ENCODE results near the gene EIF4E2. TPM values are rescaled to one million over a fixed set of nuclear protein-coding genes. Genes with fewer than 3 reads are reported as not detected.
"Not testable (repeated sequence)": the region's sequence is repeated elsewhere in the genome, so short reads cannot be mapped to it uniquely, and the experiment has no call there.

EIF4E2 gene
- total and polyA plus RNA-seq, 9 donors: 18.6 to 111 (median 42.8) TPM

- TF ChIP-seq EP300 (IDR thresholded peaks at IDR 0.05): no peak
- TF ChIP-seq, protein P1, sequence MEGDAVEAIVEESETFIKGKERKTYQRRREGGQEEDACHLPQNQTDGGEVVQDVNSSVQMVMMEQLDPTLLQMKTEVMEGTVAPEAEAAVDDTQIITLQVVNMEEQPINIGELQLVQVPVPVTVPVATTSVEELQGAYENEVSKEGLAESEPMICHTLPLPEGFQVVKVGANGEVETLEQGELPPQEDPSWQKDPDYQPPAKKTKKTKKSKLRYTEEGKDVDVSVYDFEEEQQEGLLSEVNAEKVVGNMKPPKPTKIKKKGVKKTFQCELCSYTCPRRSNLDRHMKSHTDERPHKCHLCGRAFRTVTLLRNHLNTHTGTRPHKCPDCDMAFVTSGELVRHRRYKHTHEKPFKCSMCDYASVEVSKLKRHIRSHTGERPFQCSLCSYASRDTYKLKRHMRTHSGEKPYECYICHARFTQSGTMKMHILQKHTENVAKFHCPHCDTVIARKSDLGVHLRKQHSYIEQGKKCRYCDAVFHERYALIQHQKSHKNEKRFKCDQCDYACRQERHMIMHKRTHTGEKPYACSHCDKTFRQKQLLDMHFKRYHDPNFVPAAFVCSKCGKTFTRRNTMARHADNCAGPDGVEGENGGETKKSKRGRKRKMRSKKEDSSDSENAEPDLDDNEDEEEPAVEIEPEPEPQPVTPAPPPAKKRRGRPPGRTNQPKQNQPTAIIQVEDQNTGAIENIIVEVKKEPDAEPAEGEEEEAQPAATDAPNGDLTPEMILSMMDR (IDR thresholded peaks at IDR 0.05): no peak
- TF ChIP-seq POLR2A (IDR thresholded peaks at IDR 0.05): no peak
- DNase-seq: no peak
- no peaks in the 10 kb centered on the region for H3K9me3 ChIP-seq
- no peaks in the 10 kb centered on the region for H3K36me3 ChIP-seq
- 79 to 83% (median 81%) methylated on average over 11 of the region's 11 CpGs for WGBS, 3 donors
- H3K27me3 ChIP-seq: no peaks in the 10 kb centered on the region
- intact Hi-C loops (cut with DNase I): loop anchor here in 3 of 4 donors (10.0 kb wide), 2 partner anchors 204 to 604 kb away; partner anchors contain the start of gene NPPC (in 2 of the 3)
- H3K27ac ChIP-seq: no peak overlapping the region
- no peak overlapping the region for H3K4me3 ChIP-seq
- no peaks in the 10 kb centered on the region for H3K4me1 ChIP-seq (ENCODE audit: insufficient read depth)
Observed at GRCh38 chr2:232528746-232529460, 21.6 kb upstream of the EIF4E2 start.

GRCh38 chr2:232529806-232530547, 20.5 kb upstream of the EIF4E2 start:
- Histone ChIP-seq H3K4me3 (no peak overlapping the region), H3K27me3 (no peaks in the 10 kb centered on the region), H3K27ac (no peak overlapping the region), H3K36me3 (no peaks in the 10 kb centered on the region), H3K4me1 (ENCODE audit: insufficient read depth) (no peaks in the 10 kb centered on the region), H3K9me3 (no peaks in the 10 kb centered on the region)
- TF ChIP-seq POLR2A (IDR thresholded peaks at IDR 0.05) (no peak), EP300 (IDR thresholded peaks at IDR 0.05) (no peak)
- TF ChIP-seq, protein P1 (IDR thresholded peaks at IDR 0.05): no peak
- peak in 2 of 5 donors; percentile 5 to 24 for DNase-seq
- WGBS, 3 donors: 85 to 92% (median 89%) methylated on average over 17 of the region's 17 CpGs
- intact Hi-C loops (cut with DNase I): loop anchor here in 3 of 4 donors (10.0 kb wide), 2 partner anchors 205 to 605 kb away; partner anchors contain the start of gene NPPC (in 2 of the 3)

GRCh38 chr2:232530626-232531260, 19.7 kb upstream of the EIF4E2 start:
- H3K27me3 ChIP-seq: no peaks in the 10 kb centered on the region
- H3K36me3 ChIP-seq: no peaks in the 10 kb centered on the region
- intact Hi-C loops (cut with DNase I): no loop called here
- DNase-seq: peak in 2 of 5 donors; percentile 9 to 17
- 55 to 71% (median 64%) methylated on average over 9 of the region's 9 CpGs for WGBS, 3 donors
- no peak overlapping the region for H3K27ac ChIP-seq
- TF ChIP-seq POLR2A (IDR thresholded peaks at IDR 0.05) (no peak), EP300 (IDR thresholded peaks at IDR 0.05) (no peak)
- TF ChIP-seq, protein P1 (IDR thresholded peaks at IDR 0.05): no peak
- H3K9me3 ChIP-seq: no peaks in the 10 kb centered on the region
- H3K4me1 ChIP-seq (ENCODE audit: insufficient read depth): no peaks in the 10 kb centered on the region
- H3K4me3 ChIP-seq: no peak overlapping the region

DNA sequence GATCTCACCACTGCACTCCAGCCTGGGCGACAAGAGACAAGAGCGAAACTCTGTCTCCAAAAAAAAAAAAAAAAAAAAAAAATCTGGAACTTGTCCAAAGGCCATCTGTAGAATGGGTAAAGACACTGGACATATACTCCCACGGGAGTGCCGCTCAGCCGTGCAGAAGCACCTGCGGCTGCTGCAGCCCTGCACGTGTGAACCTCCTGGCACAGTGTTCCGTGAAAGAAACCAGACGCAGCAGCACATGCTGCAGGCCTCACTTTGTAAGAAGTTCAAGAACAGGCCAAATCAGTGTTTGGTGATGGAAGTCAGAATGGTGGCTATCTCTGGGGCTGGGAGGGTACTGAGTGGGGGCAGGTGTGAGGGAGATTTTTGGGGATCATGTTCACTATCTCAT, 18.1 kb upstream of the EIF4E2 start:
- intact Hi-C loops (cut with DNase I): no loop called here
- peak in 2 of 5 donors; percentile 11 to 22 for DNase-seq
- no peak overlapping the region for H3K27ac ChIP-seq
- no peaks in the 10 kb centered on the region for H3K27me3 ChIP-seq
- 42 to 59% (median 47%) methylated on average over 9 of the region's 9 CpGs for WGBS, 3 donors
- TF ChIP-seq EP300 (IDR thresholded peaks at IDR 0.05): no peak
- TF ChIP-seq, protein P1 (IDR thresholded peaks at IDR 0.05): no peak
- no peak for TF ChIP-seq POLR2A (IDR thresholded peaks at IDR 0.05)
- H3K9me3 ChIP-seq: peaks cover 0 to 3% of the 10 kb centered on the region in 2 donors
- H3K4me3 ChIP-seq: no peak overlapping the region
- H3K36me3 ChIP-seq: no peaks in the 10 kb centered on the region
- no peaks in the 10 kb centered on the region for H3K4me1 ChIP-seq (ENCODE audit: insufficient read depth)

- WGBS, 3 donors: 86 to 89% (median 86%) methylated on average over 7 of the region's 7 CpGs
- H3K4me3 ChIP-seq; H3K27me3 ChIP-seq; H3K9me3 ChIP-seq; intact Hi-C loops (cut with DNase I); H3K36me3 ChIP-seq; H3K4me1 ChIP-seq (ENCODE audit: insufficient read depth); H3K27ac ChIP-seq: not testable (repeated sequence)
- peak in 2 of 5 donors; percentile 1 to 5 for DNase-seq
Observed at GRCh38 chr2:232532821-232533220, 17.7 kb upstream of the EIF4E2 start.

All from ovary (tissue), 9 donors.